ENCODE data around the gene MT1G. TPM values are rescaled to one million over a fixed set of nuclear protein-coding genes. Genes with fewer than 3 reads are reported as not detected.

MT1G gene
- total RNA-seq, 2 donors from 2014 or later, result 0.85 TPM; not detected in 1

DNA sequence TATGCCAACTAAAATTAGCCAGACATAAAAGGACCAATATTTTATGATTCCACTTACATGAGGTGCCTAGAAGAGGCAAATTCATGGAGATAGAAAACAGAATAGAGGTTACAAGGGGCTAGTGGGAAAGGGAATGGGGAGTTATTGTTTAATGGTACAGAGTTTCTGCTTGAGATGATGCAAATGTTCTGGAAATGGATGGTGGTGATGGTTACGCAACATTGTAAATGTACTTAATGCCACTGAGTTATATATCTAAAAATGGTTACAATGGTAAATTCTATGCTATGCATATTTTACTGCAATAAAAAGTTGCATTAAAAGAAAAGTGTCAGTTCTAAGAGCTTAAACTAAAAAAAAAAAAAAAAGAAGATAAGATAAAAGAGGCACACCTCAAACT, 32.3 kb upstream of the MT1G start:
- no peak overlapping the region for H3K4me3 Mint-ChIP-seq
- no peak overlapping the region for H3K27ac Mint-ChIP-seq
- ATAC-seq (no peak), DNase-seq (no peak)
- no peaks in the 10 kb centered on the region for H3K4me1 Mint-ChIP-seq
- H3K27me3 Mint-ChIP-seq, result no peaks in the 10 kb centered on the region
- H3K36me3 Mint-ChIP-seq (ENCODE audit: low read depth), result peaks cover 3% of the 10 kb centered on the region
- no peaks in the 10 kb centered on the region for H3K9me3 ChIP-seq (ENCODE audit: control insufficient read depth, low read length, poor library complexity, severe bottlenecking)

DNA sequence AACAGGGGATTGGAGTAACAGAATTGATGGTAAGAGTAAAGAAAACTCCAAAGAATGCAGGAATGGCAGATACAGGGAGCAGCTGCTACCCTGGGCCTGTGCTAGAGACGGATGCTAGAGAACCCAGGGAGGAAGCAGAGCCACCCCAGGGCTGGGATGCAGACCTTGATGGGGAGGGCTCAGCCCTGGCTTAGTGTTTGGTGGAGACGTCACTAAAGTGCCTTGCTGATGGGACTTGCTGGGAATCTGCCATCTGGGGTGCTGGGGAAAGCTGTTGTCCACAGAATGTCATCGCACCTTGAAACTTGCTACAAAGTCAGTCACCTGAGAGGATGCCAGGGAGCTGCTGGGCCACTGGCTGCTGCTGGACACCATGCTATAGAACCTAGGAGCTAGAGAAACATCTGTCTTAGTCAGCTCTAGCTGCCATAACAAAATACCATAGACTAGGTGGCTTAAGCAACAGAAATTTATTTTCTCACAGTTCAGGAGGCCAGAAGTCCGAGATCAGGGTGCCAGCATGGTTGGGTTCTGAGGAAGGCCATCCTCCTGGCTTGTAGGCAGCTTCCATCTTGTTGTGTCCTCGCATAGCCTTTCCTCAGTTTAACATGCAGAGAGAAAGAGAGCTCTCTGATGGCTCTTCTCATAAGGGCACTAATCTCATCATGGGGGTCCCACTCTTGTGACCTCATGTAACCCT, 29.7 kb upstream of the MT1G start:
- H3K9me3 ChIP-seq (ENCODE audit: control insufficient read depth, low read length, poor library complexity, severe bottlenecking), result no peaks in the 10 kb centered on the region
- peak overlapping the region; percentile 55 for H3K27ac Mint-ChIP-seq
- no peak overlapping the region for H3K4me3 Mint-ChIP-seq
- no peak for ATAC-seq
- H3K27me3 Mint-ChIP-seq, result no peaks in the 10 kb centered on the region
- peaks cover 3% of the 10 kb centered on the region for H3K36me3 Mint-ChIP-seq (ENCODE audit: low read depth)
- no peaks in the 10 kb centered on the region for H3K4me1 Mint-ChIP-seq
- no peak for DNase-seq

DNA sequence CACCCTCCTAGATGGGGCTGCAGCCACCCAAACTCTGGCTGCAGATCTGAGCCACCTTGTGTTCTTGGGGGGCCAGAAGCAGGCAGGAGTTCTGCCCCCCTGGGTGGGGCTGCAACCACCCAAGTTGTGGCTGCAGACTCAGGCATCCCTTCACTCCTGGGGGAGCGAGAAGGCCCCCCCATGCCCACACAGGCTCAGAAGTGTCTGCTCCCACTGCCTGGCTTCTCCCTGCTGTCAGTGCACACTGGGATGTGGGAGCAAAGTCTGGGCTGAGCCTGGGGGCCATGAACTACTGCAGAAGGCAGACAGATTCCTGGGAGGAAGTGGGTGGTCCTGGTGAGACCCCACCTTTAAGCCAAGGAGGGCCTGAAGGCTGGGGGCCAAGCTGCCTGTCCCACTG, 27.4 kb upstream of the MT1G start:
- Mint-ChIP-seq H3K27ac (no peak overlapping the region), H3K27me3 (no peaks in the 10 kb centered on the region), H3K4me1 (no peaks in the 10 kb centered on the region), H3K4me3 (no peak overlapping the region), H3K36me3 (ENCODE audit: low read depth) (peaks cover 3% of the 10 kb centered on the region)
- DNase-seq, result no peak
- no peak for ATAC-seq
- H3K9me3 ChIP-seq (ENCODE audit: control insufficient read depth, low read length, poor library complexity, severe bottlenecking), result no peaks in the 10 kb centered on the region

DNA sequence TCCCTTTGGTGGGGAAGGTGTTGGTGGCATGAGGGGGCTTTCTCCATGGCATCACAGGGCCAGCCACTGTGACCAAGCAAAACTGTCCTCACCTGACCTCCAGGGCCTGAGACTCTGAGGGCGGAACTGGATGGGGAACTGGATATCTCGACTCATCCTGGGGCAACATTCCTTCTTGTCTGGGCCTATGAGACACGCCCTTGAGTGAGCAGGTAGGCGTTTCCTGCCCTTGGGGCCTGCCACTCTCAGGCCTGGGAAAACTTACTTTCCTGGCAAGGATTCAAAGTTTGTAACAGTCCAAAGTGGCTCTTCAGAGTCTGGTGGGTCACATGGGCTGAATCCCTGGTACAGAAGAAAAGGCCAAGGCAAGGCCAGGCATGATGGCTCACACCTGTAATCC, 24.0 kb upstream of the MT1G start:
- no peak overlapping the region for H3K4me3 Mint-ChIP-seq
- no peak for ATAC-seq
- H3K27ac Mint-ChIP-seq, result no peak overlapping the region
- H3K36me3 Mint-ChIP-seq (ENCODE audit: low read depth), result peaks cover 4% of the 10 kb centered on the region
- H3K9me3 ChIP-seq (ENCODE audit: control insufficient read depth, low read length, poor library complexity, severe bottlenecking), result no peaks in the 10 kb centered on the region
- H3K4me1 Mint-ChIP-seq, result no peaks in the 10 kb centered on the region
- no peak for DNase-seq
- H3K27me3 Mint-ChIP-seq, result no peaks in the 10 kb centered on the region

- no peaks in the 10 kb centered on the region for H3K27me3 Mint-ChIP-seq
- no peaks in the 10 kb centered on the region for H3K9me3 ChIP-seq (ENCODE audit: control insufficient read depth, low read length, poor library complexity, severe bottlenecking)
- no peak overlapping the region for H3K4me3 Mint-ChIP-seq
- no peaks in the 10 kb centered on the region for H3K4me1 Mint-ChIP-seq
- peaks cover 4% of the 10 kb centered on the region for H3K36me3 Mint-ChIP-seq (ENCODE audit: low read depth)
- ATAC-seq (no peak), DNase-seq (no peak)
- H3K27ac Mint-ChIP-seq, result no peak overlapping the region
Measured at GRCh38 chr16:56690420-56691122, 22.7 kb upstream of the MT1G start.

DNA sequence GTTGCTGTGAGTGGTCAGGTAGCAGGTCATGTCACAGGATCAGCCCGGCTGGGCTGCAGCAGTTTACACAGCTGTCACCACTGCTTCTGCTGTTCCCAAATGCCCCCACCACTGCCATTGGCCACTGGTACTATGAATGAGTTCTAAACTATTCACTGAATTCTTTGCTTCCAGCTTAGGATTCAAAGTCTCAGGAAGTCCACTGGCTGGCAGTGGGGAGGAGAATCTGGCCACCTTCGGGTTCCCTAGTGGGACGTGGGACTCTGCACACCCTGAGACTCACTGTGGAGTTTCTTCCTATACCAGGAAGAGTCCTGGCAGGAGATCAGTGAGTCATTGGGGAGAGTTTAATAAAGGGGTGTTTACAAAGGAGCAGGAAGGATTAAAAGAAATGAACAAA, 21.3 kb upstream of the MT1G start:
- Mint-ChIP-seq H3K4me3 (no peak overlapping the region), H3K36me3 (ENCODE audit: low read depth) (peaks cover 4% of the 10 kb centered on the region), H3K27me3 (no peaks in the 10 kb centered on the region), H3K4me1 (peaks cover 4% of the 10 kb centered on the region), H3K27ac (no peak overlapping the region)
- ATAC-seq (no peak), DNase-seq (no peak)
- no peaks in the 10 kb centered on the region for H3K9me3 ChIP-seq (ENCODE audit: control insufficient read depth, low read length, poor library complexity, severe bottlenecking)

GRCh38 chr16:56688762-56689161, 20.9 kb upstream of the MT1G start:
- ATAC-seq, result no peak
- Mint-ChIP-seq H3K27ac (no peak overlapping the region), H3K4me3 (no peak overlapping the region), H3K27me3 (no peaks in the 10 kb centered on the region), H3K36me3 (ENCODE audit: low read depth) (peaks cover 4% of the 10 kb centered on the region), H3K4me1 (peaks cover 7% of the 10 kb centered on the region)
- no peak for DNase-seq
- H3K9me3 ChIP-seq (ENCODE audit: control insufficient read depth, low read length, poor library complexity, severe bottlenecking), result no peaks in the 10 kb centered on the region

GRCh38 chr16:56686758-56687157, 18.9 kb upstream of the MT1G start:
- ATAC-seq, result no peak
- Mint-ChIP-seq H3K27ac (no peak overlapping the region), H3K27me3 (no peaks in the 10 kb centered on the region), H3K36me3 (ENCODE audit: low read depth) (peaks cover 4% of the 10 kb centered on the region), H3K4me3 (no peak overlapping the region), H3K4me1 (peaks cover 12% of the 10 kb centered on the region)
- DNase-seq, result no peak
- H3K9me3 ChIP-seq (ENCODE audit: control insufficient read depth, low read length, poor library complexity, severe bottlenecking), result no peaks in the 10 kb centered on the region

GRCh38 chr16:56684926-56685590, 17.2 kb upstream of the MT1G start:
- ATAC-seq (no peak), DNase-seq (no peak)
- Mint-ChIP-seq H3K4me1 (peaks cover 12% of the 10 kb centered on the region), H3K4me3 (no peak overlapping the region), H3K27me3 (no peaks in the 10 kb centered on the region), H3K27ac (no peak overlapping the region), H3K36me3 (ENCODE audit: low read depth) (peaks cover 4% of the 10 kb centered on the region)
- H3K9me3 ChIP-seq (ENCODE audit: control insufficient read depth, low read length, poor library complexity, severe bottlenecking), result no peaks in the 10 kb centered on the region

GRCh38 chr16:56684256-56684925, 16.5 kb upstream of the MT1G start:
- Mint-ChIP-seq H3K27me3 (no peaks in the 10 kb centered on the region), H3K36me3 (ENCODE audit: low read depth) (peaks cover 4% of the 10 kb centered on the region), H3K4me3 (no peak overlapping the region), H3K4me1 (peaks cover 12% of the 10 kb centered on the region), H3K27ac (peak overlapping the region; percentile 94)
- ATAC-seq, result no peak
- H3K9me3 ChIP-seq (ENCODE audit: control insufficient read depth, low read length, poor library complexity, severe bottlenecking), result no peaks in the 10 kb centered on the region
- DNase-seq, result no peak

DNA sequence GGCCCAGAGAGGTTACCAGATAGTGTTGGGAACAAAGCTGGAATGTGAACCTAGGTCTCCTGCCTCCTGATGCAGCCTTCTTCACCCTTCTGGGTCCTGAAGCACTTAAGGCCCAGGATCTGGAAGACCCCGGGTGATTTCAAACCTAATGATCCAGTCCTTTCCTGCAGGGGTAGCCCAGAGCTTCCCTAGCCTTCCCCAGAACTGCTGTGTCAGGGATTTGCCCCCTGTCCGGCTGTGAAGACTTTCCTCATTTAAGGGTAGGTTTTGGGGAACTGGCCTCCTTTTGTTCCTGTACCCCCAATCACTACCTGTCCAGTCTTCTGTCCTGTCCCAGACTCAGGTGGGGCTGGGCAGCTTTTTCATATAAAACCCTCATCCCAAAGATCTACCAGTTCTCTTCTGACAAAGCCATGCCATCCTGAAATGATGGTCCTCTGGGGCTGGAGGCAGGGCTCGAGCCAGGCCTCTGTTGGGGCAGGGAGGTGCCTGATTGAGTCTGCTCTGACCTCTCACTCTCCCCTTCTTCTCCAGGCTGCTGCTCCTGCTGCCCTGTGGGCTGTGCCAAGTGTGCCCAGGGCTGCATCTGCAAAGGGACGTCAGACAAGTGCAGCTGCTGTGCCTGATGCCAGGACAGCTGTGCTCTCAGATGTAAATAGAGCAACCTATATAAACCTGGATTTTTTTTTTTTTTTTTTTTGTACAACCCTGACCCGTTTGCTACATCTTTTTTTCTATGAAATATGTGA, 15.7 kb upstream of the MT1G start:
- no peak for ATAC-seq

GRCh38 chr16:56682703-56683397, 15.0 kb upstream of the MT1G start:
- DNase-seq (no peak), ATAC-seq (no peak)
- Mint-ChIP-seq H3K27me3 (no peaks in the 10 kb centered on the region), H3K27ac (peak overlapping the region; percentile 94), H3K36me3 (ENCODE audit: low read depth) (peaks cover 2% of the 10 kb centered on the region), H3K4me1 (peaks cover 12% of the 10 kb centered on the region), H3K4me3 (peak overlapping the region; percentile 92)
- H3K9me3 ChIP-seq (ENCODE audit: control insufficient read depth, low read length, poor library complexity, severe bottlenecking), result no peaks in the 10 kb centered on the region

More for the DNA sequence above, 15.7 kb upstream of the MT1G start:
- peak overlapping the region; percentile 92 for H3K4me3 Mint-ChIP-seq
- H3K27ac Mint-ChIP-seq, result peak overlapping the region; percentile 94
- peaks cover 12% of the 10 kb centered on the region for H3K4me1 Mint-ChIP-seq
- no peak for DNase-seq
- H3K27me3 Mint-ChIP-seq, result no peaks in the 10 kb centered on the region
- peaks cover 4% of the 10 kb centered on the region for H3K36me3 Mint-ChIP-seq (ENCODE audit: low read depth)
- no peaks in the 10 kb centered on the region for H3K9me3 ChIP-seq (ENCODE audit: control insufficient read depth, low read length, poor library complexity, severe bottlenecking)

All from T-helper 17 cell (primary cell).